Measurements from ENCODE around the gene IL32.

- no peak for TF ChIP-seq CTCF (IDR thresholded peaks at IDR 0.05)
- TF ChIP-seq POLR2A (IDR thresholded peaks at IDR 0.05): no peak
These were observed 33.3 kb downstream of the IL32 start, which contains the start of gene ZSCAN10 for GRCh38 chr16:3098459-3099394.

Measured in Peyer's patch (tissue), 4 donors.